Retinal pigment epithelial cell (primary cell): ENCODE results near the gene P2RX5.

ENCODE experiments used
- DNase-seq: peaks from one replicate; pipeline ENCODE4 v3.0.0-alpha.2; 2010; ENCODE audit warnings: low read depth
- H3K4me3 ChIP-seq: 2 replicates; pipeline ENCODE4 v1.5.1; 2011; ENCODE audit warnings: mild to moderate bottlenecking, low read length, control low read depth, moderate library complexity
- CTCF ChIP-seq: conservative IDR thresholded peaks from 2 replicates; pipeline ENCODE4 v1.5.1; 2011; ENCODE audit warnings: low read depth, low read length, control low read depth, inconsistent platforms

P2RX5 gene

GRCh38 chr17:3627769-3628167 is 68.2 kb downstream of the P2RX5 start:
- TF ChIP-seq CTCF: no peak
- no peak for DNase-seq
- no peak overlapping the region for H3K4me3 ChIP-seq

GRCh38 chr17:3626831-3627768 is 68.9 kb downstream of the P2RX5 start:
- no peak overlapping the region for H3K4me3 ChIP-seq
- no peak for DNase-seq
- no peak for TF ChIP-seq CTCF
